HG02798 (cell line): ENCODE data around the gene GRID2.

ENCODE experiments used
- ATAC-seq: cut with Tn5 transposase; IDR thresholded peaks from one replicate; pipeline ENCODE4 v1.9.1; 2021; ENCODE audit warnings: mild to moderate bottlenecking; ENCODE audit not compliant: unreplicated experiment, poor library complexity

The GRID2 gene

DNA sequence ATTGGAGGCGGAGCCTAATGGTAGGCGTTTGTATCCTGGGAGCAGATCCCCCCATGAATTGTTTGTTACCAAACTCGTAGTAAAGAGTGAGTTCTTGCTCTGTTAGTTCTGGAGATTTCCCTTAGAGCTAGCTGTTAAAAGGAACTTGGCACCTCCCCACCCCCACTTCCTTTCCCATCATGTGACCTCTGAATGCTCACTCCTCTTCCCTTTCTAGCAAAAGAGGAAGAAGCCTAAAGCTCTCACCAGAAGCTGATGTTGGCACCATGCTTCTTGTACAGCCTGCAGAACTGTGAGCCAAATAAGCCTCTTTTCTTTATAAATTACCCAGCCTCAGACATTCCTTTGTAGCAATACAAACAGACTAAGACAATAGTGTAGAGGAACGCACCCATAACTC, 1511.0 kb downstream of the GRID2 start:
- no peak for ATAC-seq
